ENCODE measurements around the gene NFKBIE. TPM values are rescaled to one million over a fixed set of nuclear protein-coding genes. Genes with fewer than 3 reads are reported as not detected.
A peak's percentile ranks its signal among the peaks of the same experiment; 100 is the strongest.

Gene NFKBIE
- total and polyA plus RNA-seq, 2 experiments from 2014 or later: 14.6 to 25.9 TPM

DNA sequence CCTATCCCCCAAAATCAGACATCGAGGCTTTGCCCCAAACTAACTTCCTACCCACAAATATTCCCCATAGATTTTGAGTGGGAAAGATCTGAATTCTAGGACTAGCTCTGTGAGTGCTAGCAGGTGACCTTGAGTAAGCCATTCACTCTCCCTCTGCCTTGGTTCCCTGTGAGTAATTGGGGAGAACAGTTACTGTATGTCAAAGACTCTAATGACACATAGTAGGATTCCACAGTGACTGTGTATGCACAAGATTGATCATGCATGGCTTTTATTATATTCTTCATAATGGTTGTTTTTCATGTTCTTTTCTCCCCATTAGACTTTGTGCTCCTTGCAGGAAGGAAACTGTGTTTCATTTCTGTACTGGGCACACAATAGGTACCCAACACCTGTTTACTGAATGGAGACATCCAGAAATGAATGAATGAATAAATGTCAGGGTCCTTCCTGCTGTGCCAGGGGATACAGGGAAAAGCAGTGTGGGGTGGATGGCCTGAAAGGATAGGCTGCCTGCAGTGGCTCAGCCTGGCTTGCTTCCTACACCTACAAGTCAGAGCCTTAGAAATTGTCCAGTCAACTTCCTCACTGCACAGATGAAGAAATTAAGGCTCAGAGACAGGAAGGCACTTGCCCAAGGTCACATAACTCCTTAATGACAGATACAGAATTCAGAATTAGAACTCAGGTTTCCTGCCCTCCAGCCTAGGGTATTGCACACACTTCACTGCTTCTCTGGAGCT lies 4.0 kb upstream of the NFKBIE start (continued):
- TF ChIP-seq REST (IDR thresholded peaks at IDR 0.05; ENCODE audit: unreplicated experiment) (no peak), CREB1 (CRISPR knock-in tag; IDR thresholded peaks at IDR 0.05; ENCODE audit: low read depth) (no peak), ZNF114 (CRISPR knock-in tag; IDR thresholded peaks at IDR 0.05) (no peak), JUNB (IDR thresholded peaks at IDR 0.05; ENCODE audit: unreplicated experiment) (no peak)

DNA sequence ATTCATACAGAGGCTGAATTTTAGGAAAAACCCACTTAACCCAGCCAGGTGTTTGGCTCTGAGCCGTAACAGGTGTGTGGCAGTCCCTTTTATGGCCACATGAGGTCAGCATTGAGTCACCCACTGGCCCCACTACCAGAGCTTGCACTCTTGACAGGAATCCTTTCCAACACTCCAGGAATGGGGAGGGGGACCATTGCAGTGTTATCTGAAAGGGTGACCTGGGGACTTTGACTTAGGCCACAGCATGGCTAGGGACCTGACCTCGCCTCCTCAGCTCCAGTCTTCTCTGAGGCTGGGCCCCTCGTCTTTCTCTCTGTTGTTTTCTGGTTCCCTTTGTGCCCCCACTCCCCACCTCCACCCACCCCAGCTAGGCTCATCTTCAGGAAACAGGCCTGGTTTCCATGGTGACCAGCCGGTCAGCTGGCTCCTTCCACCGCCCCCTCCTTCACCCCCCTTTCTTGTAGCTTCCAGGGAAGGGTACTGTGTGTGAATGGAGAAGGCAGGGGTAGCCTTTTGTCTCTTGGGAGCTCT lies 2.8 kb upstream of the NFKBIE start:
- peak overlapping the region; percentile 16; the same call in 1 of the 2 replicates for H2AFZ ChIP-seq
- DNase-seq (ENCODE audit: low spot score): peak; percentile 95

More for the DNA sequence above, 2.8 kb upstream of the NFKBIE start:
- peaks cover 38% of the 10 kb centered on the region for H3K27me3 Mint-ChIP-seq (ENCODE audit: insufficient read depth, low read depth, poor library complexity)
- peak; percentile 17 for ATAC-seq
- Histone ChIP-seq H3K27me3 (ENCODE audit: insufficient read depth) (peaks cover 19% of the 10 kb centered on the region), H3K4me3 (peak overlapping the region; percentile 39), H4K20me1 (replicated peaks; ENCODE audit: insufficient read depth) (peaks cover 6% of the 10 kb centered on the region; the same call in 1 of the 2 replicates), H3K36me3 (ENCODE audit: insufficient read depth) (no peaks in the 10 kb centered on the region), H3K79me2 (replicated peaks; ENCODE audit: insufficient read depth) (peaks cover 9% of the 10 kb centered on the region; the same call in 1 of the 2 replicates), H3K9me2 (ENCODE audit: insufficient read depth) (no peaks in the 10 kb centered on the region), H3K4me1 (ENCODE audit: insufficient read depth) (peaks cover 27% of the 10 kb centered on the region), H3K4me2 (peak overlapping the region; percentile 74), H3F3A (replicated peaks; ENCODE audit: low read depth) (0 out of 2 replicates have a peak, but pooled peaks cover 19% of the 10 kb centered on the region), H3K27ac (ENCODE audit: low read depth) (no peak overlapping the region)
- H3K4me3 Mint-ChIP-seq: peak overlapping the region; percentile 28; the same call in 2 of the 3 replicates
- peaks cover 52% of the 10 kb centered on the region for H3K4me1 Mint-ChIP-seq
- H3K9me3 Mint-ChIP-seq: no peaks in the 10 kb centered on the region
- no peak overlapping the region for H3K27ac Mint-ChIP-seq
- peaks cover under 1% of the 10 kb centered on the region; the same call in 2 of the 3 replicates for H3K36me3 Mint-ChIP-seq (ENCODE audit: low read depth)
- TF ChIP-seq EZH2phosphoT487 (IDR thresholded peaks at IDR 0.05; ENCODE audit: unreplicated experiment): no peak
- TF ChIP-seq, protein P1, sequence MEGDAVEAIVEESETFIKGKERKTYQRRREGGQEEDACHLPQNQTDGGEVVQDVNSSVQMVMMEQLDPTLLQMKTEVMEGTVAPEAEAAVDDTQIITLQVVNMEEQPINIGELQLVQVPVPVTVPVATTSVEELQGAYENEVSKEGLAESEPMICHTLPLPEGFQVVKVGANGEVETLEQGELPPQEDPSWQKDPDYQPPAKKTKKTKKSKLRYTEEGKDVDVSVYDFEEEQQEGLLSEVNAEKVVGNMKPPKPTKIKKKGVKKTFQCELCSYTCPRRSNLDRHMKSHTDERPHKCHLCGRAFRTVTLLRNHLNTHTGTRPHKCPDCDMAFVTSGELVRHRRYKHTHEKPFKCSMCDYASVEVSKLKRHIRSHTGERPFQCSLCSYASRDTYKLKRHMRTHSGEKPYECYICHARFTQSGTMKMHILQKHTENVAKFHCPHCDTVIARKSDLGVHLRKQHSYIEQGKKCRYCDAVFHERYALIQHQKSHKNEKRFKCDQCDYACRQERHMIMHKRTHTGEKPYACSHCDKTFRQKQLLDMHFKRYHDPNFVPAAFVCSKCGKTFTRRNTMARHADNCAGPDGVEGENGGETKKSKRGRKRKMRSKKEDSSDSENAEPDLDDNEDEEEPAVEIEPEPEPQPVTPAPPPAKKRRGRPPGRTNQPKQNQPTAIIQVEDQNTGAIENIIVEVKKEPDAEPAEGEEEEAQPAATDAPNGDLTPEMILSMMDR (conservative IDR thresholded peaks at IDR 0.05; ENCODE audit: low read depth in 2 of 2): peak; percentile 93 to 99

Data from GM23338 (cell line).